GM12864 (cell line): ENCODE results near the gene CTIF.
A peak's percentile ranks its signal among the peaks of the same experiment; 100 is the strongest.

Experiments
- DNase-seq: peaks from one replicate; pipeline ENCODE4 v3.0.0-alpha.2; 2011; ENCODE audit warnings: low read depth
- H3K4me3 ChIP-seq: 2 replicates; pipeline ENCODE4 v1.5.1; 2011; ENCODE audit warnings: mild to moderate bottlenecking, low read depth, low read length, control low read depth
- TF ChIP-seq, protein P1 (sequence below): IDR thresholded peaks from 2 replicates; pipeline ENCODE4 v1.5.1; 2011; ENCODE audit warnings: low read depth, mild to moderate bottlenecking, moderate library complexity, low read length, control low read depth, inconsistent platforms; ENCODE audit errors: missing control alignments

Gene CTIF

DNA sequence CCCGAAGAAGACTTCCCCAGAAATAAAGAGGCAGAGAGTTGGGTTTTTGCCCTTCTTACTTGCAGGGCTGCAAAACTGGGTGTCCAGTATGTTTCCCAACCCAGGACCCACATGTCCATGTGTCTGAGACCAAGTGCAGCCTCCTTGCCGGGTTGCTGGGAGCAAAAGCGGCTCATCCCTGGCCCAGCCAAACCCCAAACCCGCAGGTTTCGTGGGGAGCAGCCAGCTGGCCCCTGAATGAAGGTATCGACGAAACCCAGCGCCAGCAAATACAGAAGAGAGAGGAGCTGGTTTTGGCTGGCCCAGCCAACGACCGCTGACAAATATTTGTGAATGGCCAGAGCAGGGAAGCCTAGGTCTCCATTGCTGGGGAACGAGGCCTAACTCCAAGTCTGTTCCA lies 214.9 kb downstream of the CTIF start:
- no peak for DNase-seq
- TF ChIP-seq, protein P1, sequence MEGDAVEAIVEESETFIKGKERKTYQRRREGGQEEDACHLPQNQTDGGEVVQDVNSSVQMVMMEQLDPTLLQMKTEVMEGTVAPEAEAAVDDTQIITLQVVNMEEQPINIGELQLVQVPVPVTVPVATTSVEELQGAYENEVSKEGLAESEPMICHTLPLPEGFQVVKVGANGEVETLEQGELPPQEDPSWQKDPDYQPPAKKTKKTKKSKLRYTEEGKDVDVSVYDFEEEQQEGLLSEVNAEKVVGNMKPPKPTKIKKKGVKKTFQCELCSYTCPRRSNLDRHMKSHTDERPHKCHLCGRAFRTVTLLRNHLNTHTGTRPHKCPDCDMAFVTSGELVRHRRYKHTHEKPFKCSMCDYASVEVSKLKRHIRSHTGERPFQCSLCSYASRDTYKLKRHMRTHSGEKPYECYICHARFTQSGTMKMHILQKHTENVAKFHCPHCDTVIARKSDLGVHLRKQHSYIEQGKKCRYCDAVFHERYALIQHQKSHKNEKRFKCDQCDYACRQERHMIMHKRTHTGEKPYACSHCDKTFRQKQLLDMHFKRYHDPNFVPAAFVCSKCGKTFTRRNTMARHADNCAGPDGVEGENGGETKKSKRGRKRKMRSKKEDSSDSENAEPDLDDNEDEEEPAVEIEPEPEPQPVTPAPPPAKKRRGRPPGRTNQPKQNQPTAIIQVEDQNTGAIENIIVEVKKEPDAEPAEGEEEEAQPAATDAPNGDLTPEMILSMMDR, result no peak
- no peak overlapping the region for H3K4me3 ChIP-seq

DNA sequence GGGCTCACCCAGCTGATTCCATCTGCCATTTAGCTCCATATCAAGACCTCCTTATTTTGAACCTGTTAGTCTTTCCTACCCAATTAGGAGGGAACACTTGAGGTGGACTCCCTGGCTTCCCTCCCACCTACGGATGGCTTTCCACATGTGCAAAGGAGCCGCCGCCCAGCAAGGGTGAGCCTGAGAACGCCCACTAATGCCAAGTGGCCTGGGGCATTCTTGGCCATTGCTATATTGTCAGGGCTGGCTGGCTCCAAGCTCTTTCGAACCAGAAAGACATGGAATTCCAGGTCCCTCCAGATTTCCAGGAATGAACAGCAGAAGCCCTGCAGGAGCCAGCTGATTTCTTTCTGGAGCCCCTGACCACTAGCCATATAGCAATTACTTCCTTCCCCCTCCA lies 215.7 kb downstream of the CTIF start:
- TF ChIP-seq, protein P1, result no peak
- no peak for DNase-seq
- no peak overlapping the region for H3K4me3 ChIP-seq

DNA sequence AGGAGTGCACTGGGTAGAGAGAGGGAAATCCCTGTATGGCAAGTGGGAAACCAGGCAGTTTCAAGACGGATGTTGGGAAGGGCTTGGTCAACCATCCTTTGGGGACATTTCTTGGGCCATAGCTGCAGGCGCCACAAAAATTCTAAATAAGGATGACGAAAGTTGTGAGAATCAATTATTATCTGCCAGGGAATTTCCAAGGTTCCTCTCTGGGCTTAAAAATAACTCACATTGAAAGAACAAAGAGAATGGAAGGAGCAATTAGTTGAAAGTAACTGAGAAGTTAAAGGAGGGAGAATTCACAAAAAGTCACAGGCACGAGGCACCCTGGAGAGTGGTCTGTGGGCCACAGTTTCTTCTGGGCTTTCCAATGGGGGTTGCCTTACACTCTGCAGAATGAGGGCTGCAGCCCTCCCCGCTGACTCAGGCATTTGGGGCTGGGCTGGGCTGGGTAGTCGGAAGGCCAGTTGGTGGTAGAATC lies 216.2 kb downstream of the CTIF start:
- TF ChIP-seq, protein P1, result no peak
- no peak overlapping the region for H3K4me3 ChIP-seq
- peak; percentile 18 for DNase-seq

DNA sequence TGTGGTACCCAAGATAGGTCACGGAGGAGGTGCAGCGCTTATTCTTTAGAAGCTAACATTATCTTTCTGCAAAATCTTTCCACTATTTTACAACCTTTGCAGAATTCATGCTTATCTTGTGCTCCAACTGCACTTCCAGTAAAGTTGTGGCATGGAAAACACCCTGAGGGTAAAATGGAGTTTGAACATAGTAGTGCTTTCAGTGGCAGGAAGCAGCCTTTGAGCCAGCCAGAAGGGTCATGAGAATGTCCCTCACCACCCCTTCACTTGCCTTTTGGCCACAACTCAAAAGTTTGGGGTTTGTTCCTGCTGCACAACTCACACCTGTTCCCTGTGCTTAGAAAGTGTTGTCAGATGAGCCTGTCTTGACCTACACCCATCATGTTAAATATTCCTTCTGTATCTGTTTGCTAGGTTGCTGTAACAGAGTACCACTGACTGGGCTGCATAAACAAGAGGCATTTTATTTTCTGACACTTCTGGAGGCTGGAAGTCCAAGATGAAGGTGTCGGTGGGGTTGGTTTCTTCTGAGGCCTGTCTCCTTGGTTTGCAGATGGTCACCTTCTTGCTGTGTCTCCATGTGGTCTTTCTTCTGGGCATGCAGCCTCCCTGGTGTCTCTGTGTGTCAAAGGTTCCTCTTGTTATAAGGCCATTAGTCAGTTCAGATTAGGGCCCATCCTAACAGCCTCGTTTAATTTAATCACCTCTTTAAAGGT lies 217.8 kb downstream of the CTIF start:
- no peak for DNase-seq

DNA sequence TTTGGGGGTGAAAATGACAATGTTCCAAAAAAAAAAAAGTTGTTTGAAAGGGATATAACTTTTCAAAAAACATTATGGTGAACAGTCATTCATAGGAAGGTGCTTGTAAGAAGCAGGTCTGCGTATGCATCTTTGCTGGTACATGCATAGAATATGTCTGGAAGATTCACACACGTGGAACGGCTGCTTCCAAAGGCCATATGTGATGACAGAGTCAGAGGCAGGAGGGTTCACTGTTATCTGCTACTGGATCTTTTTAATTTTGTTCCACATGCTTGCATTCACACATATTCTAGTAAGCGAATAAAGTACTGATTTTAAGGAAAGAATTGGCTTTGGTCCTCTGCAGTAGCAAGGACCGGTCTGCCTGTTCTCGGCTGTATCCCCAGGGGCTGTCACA lies 218.5 kb downstream of the CTIF start:
- no peak overlapping the region for H3K4me3 ChIP-seq
- TF ChIP-seq, protein P1, result no peak
- DNase-seq, result no peak

More for the DNA sequence above, 217.8 kb downstream of the CTIF start:
- TF ChIP-seq, protein P1, result no peak
- no peak overlapping the region for H3K4me3 ChIP-seq

DNA sequence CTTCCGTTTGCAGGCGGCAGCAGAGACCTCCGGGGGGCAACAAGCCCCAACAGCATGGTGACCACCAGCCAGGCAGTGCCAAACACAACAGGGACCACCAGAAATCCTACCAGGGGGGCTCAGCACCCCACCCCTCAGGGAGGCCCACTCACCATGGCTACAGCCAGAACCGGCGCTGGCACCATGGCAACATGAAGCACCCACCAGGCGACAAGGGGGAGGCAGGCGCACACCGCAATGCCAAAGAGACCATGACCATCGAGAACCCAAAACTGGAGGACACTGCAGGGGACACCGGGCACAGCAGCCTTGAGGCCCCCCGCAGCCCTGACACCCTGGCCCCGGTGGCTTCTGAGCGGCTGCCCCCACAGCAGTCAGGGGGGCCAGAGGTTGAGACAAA lies 219.1 kb downstream of the CTIF start:
- TF ChIP-seq, protein P1, result no peak
- no peak for DNase-seq
- H3K4me3 ChIP-seq, result no peak overlapping the region

DNA sequence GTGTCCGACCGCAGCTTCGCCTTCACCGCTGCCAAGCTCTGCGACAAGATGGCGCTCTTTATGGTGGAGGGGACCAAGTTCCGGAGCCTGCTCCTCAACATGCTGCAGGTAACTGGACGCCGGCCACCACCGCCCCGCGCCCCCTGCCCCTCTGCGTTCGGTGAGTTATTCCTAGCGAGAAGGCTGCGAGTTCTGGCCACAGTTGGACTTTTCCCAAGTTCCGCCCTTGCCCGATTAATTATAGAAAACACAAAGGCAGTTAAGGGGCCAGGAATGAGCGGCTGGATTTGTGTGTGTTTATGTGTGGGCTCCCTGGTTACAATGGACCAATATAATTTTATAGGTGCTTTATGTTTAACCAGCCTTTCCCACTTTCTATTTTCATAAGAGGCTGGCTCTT lies 222.8 kb downstream of the CTIF start:
- DNase-seq, result no peak
- TF ChIP-seq, protein P1, result no peak
- no peak overlapping the region for H3K4me3 ChIP-seq
